Effector memory CD4-positive, alpha-beta T cell (primary cell): Measurements from ENCODE around the gene BCKDHB.

Source experiments
- DNase-seq, 3 donors: peaks; one replicate each; pipeline ENCODE4 v3.0.0-alpha.2; 2020
- H3K27ac ChIP-seq: 2 replicates; pipeline ENCODE4 v1.7.0; 2013; ENCODE audit warnings: mild to moderate bottlenecking, low read length, moderate library complexity; ENCODE audit not compliant: insufficient read depth, poor library complexity, severe bottlenecking
- H3K27me3 ChIP-seq: replicated peaks from 2 replicates; pipeline ENCODE4 v1.7.0; 2013; ENCODE audit warnings: mild to moderate bottlenecking, low read length; ENCODE audit not compliant: insufficient read depth, control insufficient read depth, poor library complexity, severe bottlenecking
- H3K36me3 ChIP-seq: 2 replicates; pipeline ENCODE4 v1.7.0; 2013; ENCODE audit warnings: mild to moderate bottlenecking, low read length, moderate library complexity; ENCODE audit not compliant: control insufficient read depth, insufficient read depth
- H3K4me1 ChIP-seq: 2 replicates; pipeline ENCODE4 v1.7.0; 2013; ENCODE audit warnings: low read length, mild to moderate bottlenecking; ENCODE audit not compliant: control insufficient read depth, insufficient read depth, poor library complexity, severe bottlenecking
- H3K4me3 ChIP-seq: 2 replicates; pipeline ENCODE4 v1.7.0; 2013; ENCODE audit warnings: low read length, low read depth, mild to moderate bottlenecking; ENCODE audit not compliant: insufficient read depth, poor library complexity, severe bottlenecking
- H3K9me3 ChIP-seq: 2 replicates; pipeline ENCODE4 v1.7.0; 2013; ENCODE audit warnings: mild to moderate bottlenecking, low read length, moderate library complexity; ENCODE audit not compliant: control insufficient read depth

BCKDHB gene

GRCh38 chr6:80170433-80170832 lies 64.0 kb downstream of the BCKDHB start:
- no peak for DNase-seq
- no peaks in the 10 kb centered on the region for H3K27me3 ChIP-seq
- no peaks in the 10 kb centered on the region for H3K9me3 ChIP-seq
- H3K36me3 ChIP-seq: peaks cover 3% of the 10 kb centered on the region
- H3K4me1 ChIP-seq: no peaks in the 10 kb centered on the region
- H3K27ac ChIP-seq: no peak overlapping the region
- H3K4me3 ChIP-seq: no peak overlapping the region

DNA sequence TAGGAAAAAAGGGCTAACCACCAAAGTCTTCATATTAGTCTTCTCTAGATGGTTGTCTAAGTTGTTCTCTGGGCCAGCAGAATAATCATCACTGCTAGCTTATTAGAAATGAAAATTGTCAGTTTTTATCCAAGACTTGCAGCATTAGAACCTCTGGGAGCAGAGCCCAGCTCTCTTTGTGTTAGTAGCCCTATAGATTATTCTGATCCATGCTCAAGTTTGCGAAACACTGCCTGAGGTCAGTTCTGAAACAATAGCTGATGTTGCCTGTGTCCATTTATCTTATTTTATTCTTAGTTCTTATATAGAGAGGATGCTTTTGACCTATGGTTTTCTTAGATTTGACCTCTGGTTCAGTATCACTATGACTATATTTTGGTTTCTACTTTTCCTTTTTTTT lies 66.9 kb downstream of the BCKDHB start:
- Histone ChIP-seq H3K36me3 (peaks cover 3% of the 10 kb centered on the region), H3K4me1 (no peaks in the 10 kb centered on the region), H3K27ac (no peak overlapping the region), H3K27me3 (no peaks in the 10 kb centered on the region), H3K4me3 (no peak overlapping the region), H3K9me3 (no peaks in the 10 kb centered on the region)
- no peak for DNase-seq

DNA sequence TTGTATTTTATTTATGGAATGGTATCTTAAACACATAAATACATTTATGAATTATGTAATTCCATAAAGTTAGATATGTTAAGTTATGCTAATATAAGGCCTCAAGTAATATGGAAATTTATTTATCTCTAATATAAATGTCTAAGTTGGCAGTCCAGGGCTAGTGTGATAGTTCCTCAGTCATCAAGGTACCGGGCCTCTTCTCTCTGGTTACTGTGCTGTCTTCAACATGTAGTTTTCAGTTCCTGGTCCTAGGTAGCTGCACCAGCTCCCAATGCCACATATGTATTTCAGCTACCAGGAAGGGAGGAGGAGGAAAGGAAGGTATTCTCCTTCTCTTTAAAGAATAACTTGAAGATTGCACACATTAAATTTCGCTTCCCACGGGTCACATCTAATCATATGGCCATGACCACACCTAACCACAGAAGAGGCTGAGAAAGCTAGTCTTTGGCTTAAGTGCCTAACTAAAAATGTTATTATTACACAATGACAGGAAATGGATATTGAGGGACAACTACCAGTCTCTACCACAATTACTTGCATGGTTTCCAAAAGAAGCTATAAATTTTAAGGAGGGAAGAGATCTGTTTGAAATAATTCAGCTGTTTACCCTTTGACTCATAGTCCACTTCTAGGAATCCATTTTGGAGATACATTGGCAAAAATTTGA lies 68.6 kb downstream of the BCKDHB start:
- no peaks in the 10 kb centered on the region for H3K9me3 ChIP-seq
- DNase-seq: no peak
- H3K4me1 ChIP-seq: no peaks in the 10 kb centered on the region
- no peaks in the 10 kb centered on the region for H3K27me3 ChIP-seq
- no peak overlapping the region for H3K27ac ChIP-seq
- H3K36me3 ChIP-seq: peaks cover 3% of the 10 kb centered on the region
- H3K4me3 ChIP-seq: no peak overlapping the region

GRCh38 chr6:80179695-80180094 lies 73.2 kb downstream of the BCKDHB start:
- no peak overlapping the region for H3K4me3 ChIP-seq
- H3K4me1 ChIP-seq: no peaks in the 10 kb centered on the region
- DNase-seq: no peak
- no peaks in the 10 kb centered on the region for H3K27me3 ChIP-seq
- no peak overlapping the region for H3K27ac ChIP-seq
- H3K9me3 ChIP-seq: no peaks in the 10 kb centered on the region
- H3K36me3 ChIP-seq: no peaks in the 10 kb centered on the region

- H3K27ac ChIP-seq: no peak overlapping the region
- H3K4me1 ChIP-seq: no peaks in the 10 kb centered on the region
- H3K9me3 ChIP-seq: no peaks in the 10 kb centered on the region
These were observed 75.0 kb downstream of the BCKDHB start for GRCh38 chr6:80181352-80182081.

GRCh38 chr6:80182308-80182707 lies 75.8 kb downstream of the BCKDHB start:
- DNase-seq: no peak
- Histone ChIP-seq H3K27ac (no peak overlapping the region), H3K9me3 (no peaks in the 10 kb centered on the region), H3K4me1 (no peaks in the 10 kb centered on the region), H3K27me3 (no peaks in the 10 kb centered on the region), H3K4me3 (no peak overlapping the region), H3K36me3 (no peaks in the 10 kb centered on the region)

More at GRCh38 chr6:80181352-80182081, 75.0 kb downstream of the BCKDHB start:
- Histone ChIP-seq H3K4me3 (no peak overlapping the region), H3K36me3 (no peaks in the 10 kb centered on the region), H3K27me3 (no peaks in the 10 kb centered on the region)
- DNase-seq: no peak

- H3K27ac ChIP-seq: no peak overlapping the region
These were observed 76.7 kb downstream of the BCKDHB start for GRCh38 chr6:80183019-80183795.

DNA sequence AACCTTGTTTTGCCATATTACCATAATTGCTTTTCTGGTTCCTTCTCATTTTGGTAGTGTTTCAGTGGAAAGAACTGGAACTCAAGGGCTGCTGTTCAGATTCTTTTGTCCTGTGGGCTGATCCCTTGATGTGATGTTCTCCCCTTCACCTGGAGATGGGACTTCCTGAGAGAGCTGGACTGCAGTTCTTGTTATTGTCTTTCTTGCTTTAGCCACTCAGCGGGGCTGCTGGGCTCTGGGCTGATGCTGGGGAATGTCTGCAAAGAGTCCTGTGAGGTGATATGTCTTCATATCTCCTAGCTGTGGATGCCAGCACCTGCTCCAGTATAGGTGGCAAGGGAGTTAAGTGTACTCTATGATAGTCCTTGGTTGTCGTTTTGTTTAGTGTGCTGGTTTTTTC lies 79.0 kb downstream of the BCKDHB start:
- no peaks in the 10 kb centered on the region for H3K9me3 ChIP-seq
- no peak overlapping the region for H3K27ac ChIP-seq
- DNase-seq: no peak
- no peaks in the 10 kb centered on the region for H3K4me1 ChIP-seq
- no peaks in the 10 kb centered on the region for H3K27me3 ChIP-seq
- no peaks in the 10 kb centered on the region for H3K36me3 ChIP-seq
- H3K4me3 ChIP-seq: no peak overlapping the region

More at GRCh38 chr6:80183019-80183795, 76.7 kb downstream of the BCKDHB start:
- no peak overlapping the region for H3K4me3 ChIP-seq
- no peaks in the 10 kb centered on the region for H3K9me3 ChIP-seq
- H3K4me1 ChIP-seq: no peaks in the 10 kb centered on the region
- no peaks in the 10 kb centered on the region for H3K36me3 ChIP-seq
- no peak for DNase-seq
- no peaks in the 10 kb centered on the region for H3K27me3 ChIP-seq

GRCh38 chr6:80186082-80186481 lies 79.6 kb downstream of the BCKDHB start:
- Histone ChIP-seq H3K9me3 (no peaks in the 10 kb centered on the region), H3K36me3 (no peaks in the 10 kb centered on the region), H3K4me1 (no peaks in the 10 kb centered on the region), H3K4me3 (no peak overlapping the region), H3K27me3 (no peaks in the 10 kb centered on the region), H3K27ac (no peak overlapping the region)
- DNase-seq: no peak

GRCh38 chr6:80196906-80197305 lies 90.4 kb downstream of the BCKDHB start:
- Histone ChIP-seq H3K36me3 (no peaks in the 10 kb centered on the region), H3K9me3 (no peaks in the 10 kb centered on the region), H3K4me1 (no peaks in the 10 kb centered on the region), H3K27ac (no peak overlapping the region), H3K4me3 (no peak overlapping the region), H3K27me3 (no peaks in the 10 kb centered on the region)
- no peak for DNase-seq
